Spleen (tissue), 11 donors: ENCODE data around the gene GPR61. TPM values are rescaled to one million over a fixed set of nuclear protein-coding genes. Genes with fewer than 3 reads are reported as not detected.
A peak's percentile ranks its signal among the peaks of the same experiment; 100 is the strongest.

Source experiments
- DNase-seq: peaks from one replicate; pipeline ENCODE4 v3.0.0-alpha.2; 2020
- H3K27ac ChIP-seq, 8 donors: fragments of 200-600 bp; sonication (generic) in 7 of 8; 1 replicate in 4 of 8; 2 replicates in 4 of 8; pipeline versions ENCODE4 v1.5.0 to v1.8.0; 2016 to 2021; ENCODE audit warnings: inconsistent platforms in 4 of 8, mild to moderate bottlenecking in 4 of 8, moderate library complexity in 1 of 8
- H3K27me3 ChIP-seq, 7 donors: fragments of 200-600 bp; sonication (generic) in 6 of 7; replicated peaks in 1 of 7; 1 replicate in 4 of 7; 2 replicates in 3 of 7; pipeline versions ENCODE4 v1.5.0 to v1.8.0; 2016 to 2021; ENCODE audit warnings: inconsistent platforms in 3 of 7, mild to moderate bottlenecking in 1 of 7
- H3K36me3 ChIP-seq, 6 donors: fragments of 200-600 bp; sonication (generic) in 5 of 6; 1 replicate in 4 of 6; 2 replicates in 2 of 6; pipeline versions ENCODE4 v1.5.0 to v1.8.0; 2016 to 2021; ENCODE audit warnings: inconsistent platforms in 2 of 6
- H3K4me1 ChIP-seq, 6 donors: fragments of 200-600 bp; sonication (generic) in 5 of 6; 1 replicate in 3 of 6; 2 replicates in 3 of 6; pipeline versions ENCODE4 v1.5.0 to v1.8.0; 2016 to 2021; ENCODE audit warnings: inconsistent platforms in 3 of 6
- H3K4me3 ChIP-seq, 8 donors: fragments of 200-600 bp; sonication (generic) in 7 of 8; 1 replicate in 4 of 8; 2 replicates in 4 of 8; pipeline versions ENCODE4 v1.5.0 to v1.8.0; 2016 to 2021; ENCODE audit warnings: inconsistent platforms in 4 of 8, mild to moderate bottlenecking in 4 of 8, moderate library complexity in 2 of 8
- H3K9me3 ChIP-seq, 8 donors: fragments of 200-600 bp; sonication (generic) in 7 of 8; 1 replicate in 4 of 8; 2 replicates in 4 of 8; pipeline versions ENCODE4 v1.5.0 to v1.8.0; 2016 to 2021; ENCODE audit warnings: inconsistent platforms in 4 of 8
- CTCF ChIP-seq, 11 experiments: fragments of 200-600 bp in 7 of 11; fragments of 450-650 bp in 4 of 11; sonication (generic) in 4 of 11; IDR thresholded peaks in 8 of 11; conservative IDR thresholded peaks in 3 of 11; 1 replicate in 7 of 11; 2 replicates in 4 of 11; pipeline versions ENCODE4 v1.4.0 to v1.8.0; 2016 to 2021; ENCODE audit warnings: antibody characterized with exemption in 11 of 11, inconsistent platforms in 4 of 11, mild to moderate bottlenecking in 1 of 11
- POLR2A ChIP-seq, 3 donors: fragments of 450-650 bp; IDR thresholded peaks; one replicate each; pipeline ENCODE4 v1.5.1; 2017; ENCODE audit warnings: antibody characterized with exemption in 3 of 3, mild to moderate bottlenecking in 1 of 3
- POLR2AphosphoS5 ChIP-seq, 3 donors: sonication (generic); formaldehyde crosslinking; IDR thresholded peaks; one replicate each; pipeline ENCODE4 v1.5.1; 2017; ENCODE audit warnings: antibody characterized with exemption in 3 of 3
- WGBS, 5 donors: extraction: QIAGEN DNeasy Blood & Tissue Kit in 3 of 5; methylation state at CpG; one replicate each; pipeline versions ENCODE4 v1.1.5 to v1.1.7; 2013 to 2018; 5-methylcytosine and 5-hydroxymethylcytosine counted together
- intact Hi-C: fragments of 100-400 bp; cut with DNase I; formaldehyde crosslinking; loops from one replicate; pipeline ENCODE4 v1.15.0; 2023; ENCODE audit warnings: low total_unique reads
- polyA plus RNA-seq, 3 donors: library from polyadenylated mRNA; stranded (reverse); fragments of 200-250 nt; gene quantifications; one replicate each; pipeline ENCODE4 v1.2.1, GENCODE V29; 2013
- total RNA-seq, 7 donors: library from RNA; depleted of rRNA in 3 of 7; stranded (reverse); fragments of >200 nt in 3 of 7; fragmentation: NEBNext Ultra II Directional in 4 of 7; extraction: Animal tissue kit (Norgen Biotek cat#: 25700) in 4 of 7; gene quantifications; one replicate each; pipeline versions ENCODE4 v1.1.0 to v1.2.1, GENCODE V29; 2016 to 2021
- donor health status: healthy with polysubstance abuse.
- donor health status: DM: no; HTN: no; CAD: no; lungs with moderate emphysema.
- donor health status: DM: no; HTN: no; CAD: no.
- donor health status: Bipolar disorder and iron deficiency.
- donor health status: healthy.
- donor health status: DM: no; HTN: no; CAD: no.
- donor health status: DM: yes; HTN: yes; CAD: no.

The GPR61 gene
- total and polyA plus RNA-seq, 10 donors, result not detected

GRCh38 chr1:109579491-109579890 is 39.8 kb downstream of the GPR61 start:
- H3K4me3 ChIP-seq, result no peak overlapping the region
- DNase-seq, result no peak
- H3K4me1 ChIP-seq, result peaks cover 0 to 17% (median 3%) of the 10 kb centered on the region in 6 donors
- WGBS, 5 donors, result 79 to 94% (median 89%) methylated on average over 1 of the region's 1 CpG
- H3K9me3 ChIP-seq, result no peaks in the 10 kb centered on the region
- no peaks in the 10 kb centered on the region for H3K27me3 ChIP-seq
- peaks cover 0 to 100% (median 66%) of the 10 kb centered on the region in 6 donors for H3K36me3 ChIP-seq
- TF ChIP-seq POLR2A (IDR thresholded peaks at IDR 0.05), result no peak
- intact Hi-C loops, result no loop called here
- no peak overlapping the region for H3K27ac ChIP-seq

- Histone ChIP-seq H3K27ac (no peak overlapping the region), H3K4me3 (no peak overlapping the region), H3K36me3 (peaks cover 4 to 100% (median 75%) of the 10 kb centered on the region in 6 donors), H3K4me1 (peaks cover 0 to 20% (median 0%) of the 10 kb centered on the region in 6 donors), H3K27me3 (no peaks in the 10 kb centered on the region), H3K9me3 (no peaks in the 10 kb centered on the region)
- DNase-seq, result no peak
- 87 to 94% (median 90%) methylated on average over 2 of the region's 2 CpGs for WGBS, 5 donors
- TF ChIP-seq CTCF (IDR thresholded peaks at IDR 0.05 in 8 of 11, conservative IDR thresholded peaks at IDR 0.05 in 3 of 11) (no peak), POLR2A (IDR thresholded peaks at IDR 0.05) (no peak), POLR2AphosphoS5 (IDR thresholded peaks at IDR 0.05) (no peak)
- intact Hi-C loops, result no loop called here
These were observed 42.3 kb downstream of the GPR61 start for GRCh38 chr1:109582021-109582420.

GRCh38 chr1:109584766-109585165 is 45.1 kb downstream of the GPR61 start:
- H3K4me3 ChIP-seq, result no peak overlapping the region
- peaks cover 0 to 28% (median 0%) of the 10 kb centered on the region in 6 donors for H3K4me1 ChIP-seq
- TF ChIP-seq CTCF (IDR thresholded peaks at IDR 0.05 in 8 of 11, conservative IDR thresholded peaks at IDR 0.05 in 3 of 11) (no peak), POLR2AphosphoS5 (IDR thresholded peaks at IDR 0.05) (no peak), POLR2A (IDR thresholded peaks at IDR 0.05) (no peak)
- H3K9me3 ChIP-seq, result no peaks in the 10 kb centered on the region
- WGBS, 5 donors, result 47 to 88% (median 75%) methylated on average over 1 of the region's 1 CpG
- H3K27me3 ChIP-seq, result no peaks in the 10 kb centered on the region
- peaks cover 5 to 100% (median 82%) of the 10 kb centered on the region in 6 donors for H3K36me3 ChIP-seq
- H3K27ac ChIP-seq, result peak overlapping the region in 1 of 8 donors; percentile 9
- intact Hi-C loops, result no loop called here
- no peak for DNase-seq

- Histone ChIP-seq H3K36me3 (peaks cover 5 to 100% (median 78%) of the 10 kb centered on the region in 6 donors), H3K4me3 (no peak overlapping the region), H3K9me3 (no peaks in the 10 kb centered on the region), H3K27ac (peak overlapping the region in 1 of 8 donors; percentile 13), H3K4me1 (peaks cover 0 to 28% (median 0%) of the 10 kb centered on the region in 6 donors), H3K27me3 (no peaks in the 10 kb centered on the region)
- WGBS, 5 donors, result 63 to 80% (median 77%) methylated on average over 3 of the region's 3 CpGs
- TF ChIP-seq POLR2A (IDR thresholded peaks at IDR 0.05), result no peak
- TF ChIP-seq CTCF (IDR thresholded peaks at IDR 0.05 in 8 of 11, conservative IDR thresholded peaks at IDR 0.05 in 3 of 11), result no peak
- no peak for TF ChIP-seq POLR2AphosphoS5 (IDR thresholded peaks at IDR 0.05)
- intact Hi-C loops, result no loop called here
- DNase-seq, result no peak
These were observed 46.4 kb downstream of the GPR61 start for GRCh38 chr1:109586055-109586454.

- WGBS, 5 donors, result 62 to 89% (median 74%) methylated on average over 3 of the region's 3 CpGs
- TF ChIP-seq CTCF (IDR thresholded peaks at IDR 0.05 in 8 of 11, conservative IDR thresholded peaks at IDR 0.05 in 3 of 11), result no peak
- TF ChIP-seq POLR2A (IDR thresholded peaks at IDR 0.05), result no peak
- no peak for TF ChIP-seq POLR2AphosphoS5 (IDR thresholded peaks at IDR 0.05)
- peaks cover 5 to 100% (median 81%) of the 10 kb centered on the region in 6 donors for H3K36me3 ChIP-seq
These were observed 49.5 kb downstream of the GPR61 start for GRCh38 chr1:109589177-109589576.

More at GRCh38 chr1:109589177-109589576, 49.5 kb downstream of the GPR61 start:
- Histone ChIP-seq H3K27me3 (no peaks in the 10 kb centered on the region), H3K9me3 (no peaks in the 10 kb centered on the region), H3K4me3 (no peak overlapping the region), H3K27ac (peak overlapping the region in 1 of 8 donors; percentile 14), H3K4me1 (peaks cover 0 to 26% (median 0%) of the 10 kb centered on the region in 6 donors)
- DNase-seq, result no peak
- intact Hi-C loops, result no loop called here
